Parathyroid adenoma (tissue), 2 donors: Measurements from ENCODE around the gene C16orf74.

ENCODE experiments used
- H2AFZ ChIP-seq: fragments of 300-600 bp; sonication (generic); one replicate; pipeline ENCODE4 v1.7.0; 2017; ENCODE audit warnings: antibody characterized with exemption, mild to moderate bottlenecking
- H3K27ac ChIP-seq: fragments of 300-600 bp; sonication (generic); one replicate; pipeline ENCODE4 v1.7.0; 2017
- H3K27me3 ChIP-seq: fragments of 300-600 bp; sonication (generic); one replicate; pipeline ENCODE4 v1.7.0; 2017; ENCODE audit warnings: low read length; ENCODE audit not compliant: control insufficient read depth, insufficient read depth
- H3K36me3 ChIP-seq: fragments of 300-600 bp; sonication (generic); one replicate; pipeline ENCODE4 v1.7.0; 2017; ENCODE audit warnings: low read length; ENCODE audit not compliant: control insufficient read depth, insufficient read depth
- H3K4me1 ChIP-seq: fragments of 300-600 bp; sonication (generic); one replicate; pipeline ENCODE4 v1.7.0; 2017; ENCODE audit warnings: control low read depth
- H3K4me2 ChIP-seq: fragments of 300-600 bp; sonication (generic); one replicate; pipeline ENCODE4 v1.7.0; 2017; ENCODE audit warnings: low read length
- H3K4me3 ChIP-seq: fragments of 300-600 bp; sonication (generic); one replicate; pipeline ENCODE4 v1.7.0; 2017; ENCODE audit warnings: low read depth, low read length
- H3K79me2 ChIP-seq: fragments of 300-600 bp; sonication (generic); one replicate; pipeline ENCODE4 v1.7.0; 2017; ENCODE audit warnings: control low read depth
- H3K9ac ChIP-seq: fragments of 300-600 bp; sonication (generic); one replicate; pipeline ENCODE4 v1.7.0; 2017; ENCODE audit warnings: mild to moderate bottlenecking
- H3K9me3 ChIP-seq: fragments of 300-600 bp; sonication (generic); one replicate; pipeline ENCODE4 v1.7.0; 2017; ENCODE audit warnings: low read length; ENCODE audit not compliant: control insufficient read depth
- CTCF ChIP-seq: fragments of 300-600 bp; sonication (generic); IDR thresholded peaks from one replicate; pipeline ENCODE4 v1.7.0; 2017; ENCODE audit warnings: antibody characterized with exemption, mild to moderate bottlenecking
- donor health status: primary hyperparathyroidism.

C16orf74 gene

DNA sequence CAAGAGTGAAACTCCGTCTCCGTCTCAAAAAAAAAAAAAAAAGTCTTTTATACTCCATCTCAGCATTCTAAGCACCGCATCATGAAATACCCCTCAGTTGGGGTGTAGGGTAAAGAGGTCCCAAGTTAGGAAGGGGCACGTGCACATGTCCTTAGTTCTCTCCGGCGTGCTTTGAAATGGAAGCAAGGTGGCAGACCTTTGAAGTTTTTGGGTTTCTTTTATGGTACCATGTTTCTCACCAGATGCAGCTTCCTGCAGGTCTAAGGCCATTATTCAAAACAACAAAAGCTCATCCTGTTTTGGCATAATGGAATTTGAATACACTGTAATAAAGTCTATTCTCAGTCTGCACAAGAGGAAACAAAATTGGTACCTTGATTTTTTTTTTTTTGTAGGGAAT is 38.9 kb upstream of the C16orf74 start:
- Histone ChIP-seq H3K27ac (no peak overlapping the region), H3K4me1 (no peaks in the 10 kb centered on the region), H3K36me3 (no peaks in the 10 kb centered on the region), H3K4me3 (no peak overlapping the region), H3K27me3 (no peaks in the 10 kb centered on the region), H3K79me2 (peaks cover 50% of the 10 kb centered on the region), H3K9me3 (no peaks in the 10 kb centered on the region), H2AFZ (no peak overlapping the region), H3K4me2 (no peak overlapping the region), H3K9ac (no peak overlapping the region)
- no peak for TF ChIP-seq CTCF

DNA sequence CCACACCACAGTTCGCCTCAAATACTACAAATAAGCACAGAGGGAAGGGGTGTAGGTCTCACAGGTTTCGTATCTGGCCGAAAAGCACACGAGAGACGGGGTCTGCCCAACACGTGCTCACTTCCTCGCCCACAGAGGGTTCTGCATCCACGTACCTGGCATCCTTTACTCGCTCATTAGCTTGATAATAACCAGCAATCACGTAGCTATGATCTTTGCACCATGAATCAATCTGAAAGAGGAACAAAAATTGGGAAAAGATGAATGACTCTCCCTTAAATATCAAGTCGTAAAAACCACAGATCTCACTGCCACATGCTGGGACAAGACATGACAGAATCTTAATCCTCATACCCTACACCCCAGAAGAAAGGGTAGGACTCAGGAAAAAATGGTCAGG is 37.9 kb upstream of the C16orf74 start:
- Histone ChIP-seq H3K79me2 (peaks cover 49% of the 10 kb centered on the region), H3K36me3 (no peaks in the 10 kb centered on the region)

GRCh38 chr16:85785927-85786326 is 35.0 kb upstream of the C16orf74 start:
- H3K4me1 ChIP-seq, result peaks cover 7% of the 10 kb centered on the region
- H3K4me2 ChIP-seq, result no peak overlapping the region

More for the DNA sequence above, 37.9 kb upstream of the C16orf74 start:
- Histone ChIP-seq H3K4me1 (no peaks in the 10 kb centered on the region), H3K4me2 (no peak overlapping the region), H2AFZ (no peak overlapping the region), H3K9ac (no peak overlapping the region), H3K9me3 (no peaks in the 10 kb centered on the region), H3K27me3 (no peaks in the 10 kb centered on the region), H3K27ac (no peak overlapping the region), H3K4me3 (no peak overlapping the region)
- no peak for TF ChIP-seq CTCF

GRCh38 chr16:85784813-85785212 is 33.9 kb upstream of the C16orf74 start:
- H3K79me2 ChIP-seq, result peaks cover 23% of the 10 kb centered on the region
- H3K36me3 ChIP-seq, result no peaks in the 10 kb centered on the region
- H3K4me1 ChIP-seq, result peaks cover 7% of the 10 kb centered on the region
- no peak overlapping the region for H3K4me3 ChIP-seq
- H3K27ac ChIP-seq, result no peak overlapping the region
- H3K4me2 ChIP-seq, result no peak overlapping the region
- no peaks in the 10 kb centered on the region for H3K9me3 ChIP-seq
- no peak for TF ChIP-seq CTCF
- no peaks in the 10 kb centered on the region for H3K27me3 ChIP-seq
- no peak overlapping the region for H3K9ac ChIP-seq
- H2AFZ ChIP-seq, result no peak overlapping the region

More at GRCh38 chr16:85785927-85786326, 35.0 kb upstream of the C16orf74 start:
- no peak overlapping the region for H3K27ac ChIP-seq
- TF ChIP-seq CTCF, result no peak
- no peak overlapping the region for H3K4me3 ChIP-seq
- peaks cover 30% of the 10 kb centered on the region for H3K79me2 ChIP-seq
- H3K9me3 ChIP-seq, result no peaks in the 10 kb centered on the region
- no peak overlapping the region for H3K9ac ChIP-seq
- H2AFZ ChIP-seq, result no peak overlapping the region
- H3K36me3 ChIP-seq, result no peaks in the 10 kb centered on the region
- H3K27me3 ChIP-seq, result no peaks in the 10 kb centered on the region

DNA sequence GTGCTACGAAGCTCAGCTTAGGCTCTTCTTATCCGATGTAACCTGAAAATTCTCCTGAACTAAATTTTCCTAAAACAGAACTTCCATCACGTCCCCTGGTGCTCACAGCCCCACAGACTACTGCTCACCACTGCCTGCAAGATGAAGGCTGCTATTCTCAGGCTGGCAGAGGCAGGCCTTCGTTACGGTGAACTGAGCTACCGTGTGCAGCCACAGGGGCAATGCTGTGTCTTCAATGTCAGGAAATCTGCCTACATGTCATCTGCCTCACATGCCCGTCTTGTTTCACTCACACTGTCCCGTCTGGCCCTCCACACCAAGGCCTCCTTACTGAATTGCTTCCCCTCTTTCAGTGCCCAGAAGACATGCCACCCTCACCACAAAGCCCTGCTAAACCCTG is 32.5 kb upstream of the C16orf74 start:
- no peak overlapping the region for H2AFZ ChIP-seq
- TF ChIP-seq CTCF, result no peak
- H3K9me3 ChIP-seq, result no peaks in the 10 kb centered on the region
- H3K4me2 ChIP-seq, result no peak overlapping the region
- no peaks in the 10 kb centered on the region for H3K36me3 ChIP-seq
- H3K79me2 ChIP-seq, result peaks cover 17% of the 10 kb centered on the region
- no peaks in the 10 kb centered on the region for H3K27me3 ChIP-seq
- peaks cover 7% of the 10 kb centered on the region for H3K4me1 ChIP-seq
- no peak overlapping the region for H3K9ac ChIP-seq
- H3K4me3 ChIP-seq, result no peak overlapping the region
- no peak overlapping the region for H3K27ac ChIP-seq
